Measurements from ENCODE around the gene GASK1A.
A peak's percentile ranks its signal among the peaks of the same experiment; 100 is the strongest.

GASK1A gene

DNA sequence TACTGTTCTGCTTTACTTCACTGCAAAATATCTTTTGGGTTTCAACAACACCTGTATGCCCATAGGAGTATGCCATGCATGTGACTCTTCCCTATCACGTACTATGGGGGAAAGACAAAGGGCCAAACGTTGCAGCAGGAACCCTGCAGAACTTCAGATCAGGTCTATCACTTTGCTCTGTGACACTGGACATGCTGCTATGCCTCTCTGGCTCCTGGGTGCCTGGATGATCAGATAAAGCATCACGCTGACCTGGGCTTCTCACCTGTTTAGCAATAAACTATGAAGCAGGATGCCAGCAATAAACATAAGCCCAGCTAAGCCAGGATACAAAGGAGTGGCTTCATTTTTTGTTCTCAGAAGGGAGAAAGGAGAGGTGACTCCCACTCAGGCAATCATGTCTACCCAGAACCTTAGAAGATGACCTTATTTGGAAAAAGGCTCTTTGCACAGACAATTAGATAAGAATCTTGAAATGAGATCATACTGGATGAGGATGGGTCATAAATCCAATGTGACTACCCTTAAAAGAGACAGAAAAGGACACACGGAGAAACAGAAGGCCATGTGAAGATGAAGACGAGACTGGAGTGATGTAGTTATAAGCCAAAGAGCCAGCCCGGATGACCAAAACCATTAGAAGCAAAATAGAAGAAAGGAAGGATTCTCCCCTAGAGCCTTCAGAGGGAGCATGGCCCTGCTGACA lies 107.5 kb downstream of the GASK1A start:
- no peak for DNase-seq (ENCODE audit: low read depth in 2 of 2, low spot score in 1 of 2)

DNA sequence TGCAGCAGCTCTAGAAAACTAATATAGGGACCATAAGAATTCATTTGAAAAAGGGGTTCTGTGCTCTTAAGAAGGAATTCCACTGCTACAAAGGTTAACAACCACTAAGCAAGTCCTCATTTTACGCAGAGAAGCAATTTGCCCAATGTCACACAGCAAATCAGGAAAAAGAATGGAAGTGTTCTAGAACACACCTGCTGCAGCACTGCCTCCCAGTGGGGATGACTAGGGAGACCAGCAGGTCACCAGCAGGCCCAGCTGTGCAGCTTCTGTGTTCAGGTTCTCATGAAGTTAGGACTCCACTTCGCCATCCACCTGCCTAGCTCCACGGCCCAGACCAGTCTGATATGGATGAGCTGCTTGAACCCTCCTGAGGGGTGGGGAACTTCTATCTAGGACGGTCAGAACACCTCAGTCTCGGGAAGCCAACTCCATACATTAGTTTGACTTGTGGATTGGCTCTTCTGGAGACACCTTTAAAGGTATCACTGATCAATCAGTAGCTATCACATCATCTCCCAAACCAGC lies 108.2 kb downstream of the GASK1A start:
- DNase-seq (ENCODE audit: low read depth in 2 of 2, low spot score in 1 of 2): no peak

DNA sequence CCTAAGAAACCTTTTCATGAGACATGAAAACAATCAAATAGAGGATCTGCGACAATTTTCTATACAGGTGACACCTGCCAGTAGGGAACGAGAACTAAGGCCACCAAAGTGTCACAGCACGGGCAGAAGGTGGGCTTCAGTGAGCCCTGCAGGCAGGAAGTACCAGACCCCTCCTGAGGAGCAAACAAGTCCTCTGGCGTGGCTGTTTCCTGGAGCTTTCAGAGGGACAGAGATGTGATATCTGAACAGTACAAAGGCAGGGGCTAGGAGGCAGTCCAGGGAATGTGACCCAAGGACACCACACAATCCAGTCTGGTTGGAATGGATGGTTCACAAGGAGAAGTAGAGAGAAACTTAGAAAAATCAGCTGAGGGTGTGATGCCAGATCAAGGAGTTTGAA lies 110.0 kb downstream of the GASK1A start:
- no peak for DNase-seq (ENCODE audit: low read depth in 2 of 2, low spot score in 1 of 2)

DNA sequence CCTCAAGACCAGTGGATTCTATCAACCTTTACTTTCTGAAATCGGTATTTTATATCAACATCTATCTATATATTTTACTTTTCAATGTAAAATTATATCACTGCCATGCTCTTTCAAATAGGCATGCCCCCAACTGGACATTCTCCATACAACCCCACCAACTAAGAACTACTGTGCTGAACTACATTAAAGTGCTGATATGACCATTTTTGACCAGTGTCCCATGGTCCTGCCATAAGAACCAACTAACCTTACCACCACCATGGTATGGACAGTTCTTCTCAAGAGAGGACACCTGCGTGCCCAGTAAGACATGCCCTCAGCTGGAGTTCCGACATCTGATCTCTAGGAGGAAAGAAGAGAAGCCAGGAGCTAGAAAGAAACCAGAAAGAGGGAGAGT lies 111.1 kb downstream of the GASK1A start:
- DNase-seq (ENCODE audit: low read depth in 2 of 2, low spot score in 1 of 2): no peak

DNA sequence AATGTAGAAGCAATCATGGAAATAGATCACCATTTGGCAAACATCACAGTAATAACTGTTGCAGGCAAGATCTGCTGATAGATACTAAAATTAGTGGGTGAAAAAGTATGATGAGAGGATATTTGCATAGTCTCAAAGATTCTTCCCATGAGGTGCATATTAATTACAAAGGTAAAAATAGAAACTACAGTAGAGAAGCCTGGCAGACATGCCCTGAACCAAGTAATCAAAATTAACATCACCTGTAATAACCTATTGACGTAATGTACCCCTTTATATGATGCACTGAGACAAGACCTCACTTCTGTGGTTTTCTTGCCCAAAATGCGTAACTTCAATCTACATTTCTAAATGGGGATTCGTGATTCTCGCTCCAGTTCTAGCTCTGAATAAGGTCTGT lies 112.4 kb downstream of the GASK1A start:
- DNase-seq (ENCODE audit: low read depth in 2 of 2, low spot score in 1 of 2): no peak

DNA sequence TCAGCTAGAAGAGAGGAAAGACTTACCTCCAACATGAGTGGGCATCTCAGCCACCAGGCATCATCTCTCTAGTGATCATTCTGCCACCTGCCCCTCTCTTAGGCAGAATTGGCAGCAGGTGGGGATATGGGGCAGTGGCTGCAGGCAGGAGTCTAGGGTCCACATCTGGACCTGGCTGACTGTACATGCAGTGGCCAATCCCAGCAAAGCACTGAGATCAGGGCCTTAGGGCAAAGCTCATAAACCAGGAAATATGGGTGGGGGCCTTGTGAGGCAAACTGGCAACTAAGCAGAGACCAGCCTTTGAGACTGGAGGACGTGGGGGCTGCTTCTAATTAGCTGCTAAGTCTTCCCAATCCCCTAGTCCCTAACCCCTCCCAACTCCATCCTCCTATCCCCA lies 113.9 kb downstream of the GASK1A start:
- DNase-seq (ENCODE audit: low read depth in 2 of 2, low spot score in 1 of 2): no peak

DNA sequence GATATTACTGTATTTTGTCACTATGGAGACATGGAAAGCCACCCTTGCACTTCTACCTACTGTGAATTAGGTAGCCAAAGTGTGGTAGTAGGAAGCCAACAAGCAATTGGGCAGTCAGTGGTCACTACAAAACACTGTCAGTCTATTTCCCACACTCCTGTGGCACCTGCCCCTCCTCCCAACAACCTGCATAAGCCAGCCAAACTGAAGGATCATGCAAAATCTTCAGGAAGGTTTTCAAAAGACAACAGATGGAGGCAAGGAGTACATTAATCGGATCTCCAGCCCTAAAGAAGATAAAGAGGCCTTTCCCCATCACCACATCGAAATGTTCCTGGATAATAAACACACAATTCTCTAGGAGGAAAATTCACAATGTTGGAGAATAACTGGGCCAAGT lies 114.9 kb downstream of the GASK1A start:
- no peak for DNase-seq (ENCODE audit: low read depth in 2 of 2, low spot score in 1 of 2)

DNA sequence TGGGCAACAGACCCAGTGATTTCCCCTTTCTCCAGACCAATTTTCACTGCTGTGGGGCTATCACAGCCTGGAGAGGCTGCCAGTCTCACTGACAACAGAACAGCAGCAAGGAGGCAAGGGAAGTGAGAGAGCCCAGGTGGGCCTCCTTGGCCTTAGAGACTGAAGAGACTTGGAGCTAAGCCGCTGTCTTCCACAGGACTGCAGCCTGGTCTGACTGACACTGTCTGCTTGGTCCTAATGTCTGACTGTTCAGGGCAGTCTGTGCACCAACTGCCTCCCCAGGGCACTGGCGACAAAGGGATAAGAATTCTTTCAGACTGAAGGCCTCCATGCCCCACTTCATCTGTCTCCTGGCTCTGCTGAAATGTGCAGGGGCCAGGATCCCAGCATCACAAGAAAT lies 115.3 kb downstream of the GASK1A start:
- no peak for DNase-seq (ENCODE audit: low read depth in 2 of 2, low spot score in 1 of 2)

DNA sequence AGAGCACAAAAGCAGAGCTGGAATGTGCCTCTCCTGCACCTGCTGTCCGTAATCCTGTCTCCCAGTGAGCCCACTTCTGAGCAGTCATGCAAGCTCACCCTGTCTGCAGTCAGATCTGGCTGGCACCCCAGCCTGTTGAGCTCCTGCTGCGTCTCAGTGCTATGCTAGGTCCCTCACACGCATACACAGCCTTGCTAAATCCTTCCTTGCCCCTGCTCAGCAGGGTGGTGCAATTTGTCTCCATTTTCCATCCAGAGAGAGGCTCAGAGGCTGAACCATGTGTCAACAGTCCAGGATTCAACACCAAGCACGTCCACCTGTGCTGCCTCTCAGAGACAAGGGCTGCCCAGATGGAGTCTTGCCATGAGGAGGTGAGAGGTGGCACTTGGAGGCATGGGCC lies 115.7 kb downstream of the GASK1A start:
- no peak for DNase-seq (ENCODE audit: low read depth in 2 of 2, low spot score in 1 of 2)

DNA sequence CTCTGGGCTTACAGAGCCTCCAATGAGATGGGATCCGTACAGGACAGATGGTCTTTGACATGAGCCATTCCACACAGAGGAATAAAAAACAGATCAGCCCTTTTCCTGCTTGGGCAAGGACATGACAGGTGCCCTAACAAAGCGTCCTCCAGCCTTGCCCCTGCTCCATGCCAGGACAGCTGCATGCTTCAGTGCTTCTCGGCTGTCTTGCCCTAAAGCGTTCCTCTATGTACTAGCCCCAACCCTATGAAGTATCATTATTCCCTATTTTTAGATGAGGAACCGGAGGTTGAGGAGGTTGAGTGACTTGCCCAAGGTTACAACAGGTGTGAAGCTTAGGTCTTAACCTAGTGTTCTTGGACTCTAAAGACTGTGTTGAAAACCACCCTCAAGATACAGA lies 116.3 kb downstream of the GASK1A start:
- no peak for DNase-seq (ENCODE audit: low read depth in 2 of 2, low spot score in 1 of 2)

DNA sequence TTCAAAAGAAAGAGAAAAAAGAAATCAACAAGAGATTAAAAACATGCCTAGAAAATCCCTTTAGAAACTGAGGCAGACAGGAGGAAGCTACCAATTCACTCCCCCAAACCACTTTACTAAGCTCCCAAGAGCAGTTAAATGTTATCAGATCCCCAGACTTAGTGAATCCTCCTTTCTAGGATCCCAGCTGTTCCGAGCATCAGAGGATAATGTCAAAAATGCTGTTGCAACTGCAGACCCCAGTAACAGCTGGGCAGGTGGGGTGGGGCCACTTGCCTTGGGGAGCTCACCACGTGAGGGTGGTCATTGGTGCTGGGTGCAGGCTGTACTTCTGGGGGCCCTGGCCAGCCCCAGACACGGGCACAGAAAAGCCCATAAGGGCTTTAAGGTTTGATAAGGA lies 117.7 kb downstream of the GASK1A start:
- no peak for DNase-seq (ENCODE audit: low read depth in 2 of 2, low spot score in 1 of 2)

DNA sequence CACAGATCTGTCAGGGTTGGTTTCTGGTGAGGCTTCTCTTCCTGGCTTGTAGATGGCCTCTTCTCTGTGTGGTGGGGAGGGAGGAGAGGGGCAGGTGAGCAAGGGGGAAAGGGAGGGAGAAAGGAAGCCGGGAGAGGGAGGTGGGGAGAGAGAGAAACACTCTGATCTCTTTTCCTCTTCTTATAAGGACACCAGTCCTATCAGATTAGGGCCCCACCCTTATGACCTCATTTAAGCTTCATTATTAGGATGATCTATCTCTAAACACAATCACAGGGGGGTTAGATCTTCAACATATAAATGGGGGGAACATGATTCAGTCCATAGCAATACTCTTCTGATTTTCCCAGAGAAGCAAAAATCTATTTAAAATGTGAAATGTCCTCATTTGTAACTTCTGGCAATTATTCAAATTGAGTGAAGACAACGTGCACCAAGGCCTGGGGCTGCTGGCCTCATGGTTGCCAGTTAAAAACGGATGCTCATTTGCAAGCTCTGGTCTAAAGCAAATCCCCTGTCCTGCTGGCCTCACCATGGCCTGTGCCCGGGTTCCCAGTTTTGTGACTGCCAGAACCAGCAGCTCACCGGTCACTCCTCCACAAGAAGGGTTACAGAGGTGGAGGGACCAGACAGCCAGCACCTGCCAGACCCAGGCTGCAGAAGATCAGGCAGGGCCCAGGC lies 118.4 kb downstream of the GASK1A start:
- DNase-seq (ENCODE audit: low read depth in 2 of 2, low spot score in 1 of 2): no peak

DNA sequence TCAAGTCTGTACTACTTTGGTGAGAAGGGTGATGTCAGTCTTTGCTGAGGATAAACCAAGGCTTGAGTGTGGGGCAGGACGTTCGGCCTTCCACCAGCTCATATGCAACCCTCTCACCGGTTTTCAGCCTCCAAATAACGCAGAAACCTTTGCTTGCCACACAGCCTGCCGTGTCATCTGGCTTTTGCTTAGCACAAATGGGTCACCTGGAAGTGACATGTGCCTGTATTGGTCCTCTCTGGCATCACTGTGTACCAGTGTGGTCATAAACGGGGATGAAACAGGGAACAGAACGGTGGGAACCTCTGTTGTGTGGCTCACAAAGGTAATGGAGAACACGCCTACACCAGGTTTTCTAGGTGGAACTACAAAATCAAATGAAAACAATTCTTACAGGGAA lies 119.7 kb downstream of the GASK1A start:
- DNase-seq (ENCODE audit: low read depth in 2 of 2, low spot score in 1 of 2): no peak

DNA sequence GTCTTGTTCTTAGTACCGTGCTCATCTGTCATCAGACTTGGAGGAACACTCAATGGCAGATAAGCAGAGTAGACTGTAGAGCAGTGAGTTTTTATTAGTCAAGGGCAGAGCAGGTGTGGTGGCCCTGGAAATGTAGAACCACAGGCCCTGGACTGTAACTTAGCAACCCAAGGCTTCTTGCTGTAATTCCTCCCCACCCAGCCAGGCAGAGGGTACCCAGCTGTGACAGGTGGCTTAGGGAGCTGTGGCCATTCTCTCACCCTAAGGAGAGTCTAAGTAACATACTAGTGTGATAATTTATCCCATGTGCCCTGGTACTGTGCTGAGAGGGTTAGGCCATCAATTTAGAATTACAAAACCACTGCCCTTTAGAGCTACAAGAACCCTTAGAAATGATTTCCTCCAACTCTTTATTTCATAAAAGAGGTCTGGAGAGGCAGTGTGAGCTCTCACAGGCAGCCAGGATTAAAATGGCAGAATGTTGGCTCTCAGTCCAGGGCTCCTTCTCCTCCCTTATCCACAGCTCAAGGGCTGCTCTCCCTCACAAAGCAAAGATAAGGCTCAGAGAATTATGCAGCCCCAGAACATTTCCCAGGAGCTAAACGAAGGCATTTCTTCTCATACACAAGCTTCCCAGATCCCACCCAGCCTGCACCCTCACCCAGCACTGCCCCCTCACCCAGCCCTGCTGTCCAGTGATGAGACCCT lies 123.8 kb downstream of the GASK1A start:
- no peak for DNase-seq (ENCODE audit: low read depth in 2 of 2, low spot score in 1 of 2)

DNA sequence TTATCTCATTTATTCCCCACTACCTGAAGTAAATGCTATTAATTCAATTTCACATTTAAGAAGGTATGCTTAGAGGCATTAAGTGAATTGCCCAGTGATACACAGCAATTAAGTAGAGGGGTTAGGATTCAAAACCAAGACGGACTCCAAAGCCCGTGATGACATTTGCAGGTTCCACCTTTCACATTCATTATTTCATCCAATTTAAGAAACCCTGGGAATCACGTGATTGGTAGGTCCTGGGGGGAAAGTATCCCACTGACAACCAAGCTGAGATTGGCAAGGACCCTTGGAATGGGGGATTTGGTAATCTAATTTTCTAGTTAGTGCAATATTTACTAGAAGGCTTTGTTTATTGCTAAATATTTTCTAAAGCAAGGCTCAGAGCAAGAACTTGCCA lies 124.9 kb downstream of the GASK1A start:
- no peak for DNase-seq (ENCODE audit: low read depth in 2 of 2, low spot score in 1 of 2)

DNA sequence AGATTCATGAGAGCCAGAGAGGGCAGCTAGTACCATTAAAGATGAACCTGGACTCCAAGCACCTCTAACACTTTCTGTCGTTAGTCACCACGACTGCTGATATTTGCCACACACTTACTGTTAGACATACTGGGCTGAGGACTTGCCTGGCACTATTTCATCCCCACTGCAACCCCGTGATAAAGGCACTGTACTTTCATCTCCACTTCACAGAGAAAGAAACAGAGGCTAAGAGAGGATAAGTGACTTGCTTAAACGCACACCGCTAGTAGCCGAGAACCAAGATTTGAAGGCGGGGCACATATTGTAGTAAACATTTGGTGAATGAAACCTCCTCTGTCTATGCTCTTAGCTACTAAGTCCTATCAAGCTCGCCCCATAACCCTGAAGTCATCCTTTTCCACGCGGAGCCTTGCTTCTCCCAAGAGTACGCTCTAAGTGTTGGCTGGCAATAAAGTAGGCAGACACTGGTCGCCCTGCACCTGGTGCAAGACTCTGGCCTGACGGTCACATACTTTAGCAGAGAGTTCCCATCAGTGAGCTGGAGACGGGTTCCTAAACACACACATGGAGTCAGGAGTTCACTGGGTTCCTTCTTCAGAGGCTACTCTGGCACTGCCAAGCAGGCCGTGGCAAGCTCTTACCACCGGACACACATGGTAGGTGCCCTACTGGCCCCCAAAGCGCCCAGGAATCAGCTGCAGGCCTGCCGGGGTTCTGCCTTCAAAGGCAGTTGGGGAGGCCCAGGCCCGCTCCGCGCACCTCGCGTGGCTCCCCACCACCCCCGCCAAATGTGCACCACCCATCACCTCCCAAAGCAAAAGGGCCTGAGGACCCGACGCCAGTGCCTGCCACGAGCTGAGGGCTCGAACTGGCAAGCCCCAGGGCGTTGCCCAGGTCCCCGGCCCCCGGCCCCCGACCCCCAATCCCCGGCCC lies 125.8 kb downstream of the GASK1A start:
- peak in 1 of 2 donors; percentile 5 for DNase-seq (ENCODE audit: low read depth in 2 of 2, low spot score in 1 of 2)

DNA sequence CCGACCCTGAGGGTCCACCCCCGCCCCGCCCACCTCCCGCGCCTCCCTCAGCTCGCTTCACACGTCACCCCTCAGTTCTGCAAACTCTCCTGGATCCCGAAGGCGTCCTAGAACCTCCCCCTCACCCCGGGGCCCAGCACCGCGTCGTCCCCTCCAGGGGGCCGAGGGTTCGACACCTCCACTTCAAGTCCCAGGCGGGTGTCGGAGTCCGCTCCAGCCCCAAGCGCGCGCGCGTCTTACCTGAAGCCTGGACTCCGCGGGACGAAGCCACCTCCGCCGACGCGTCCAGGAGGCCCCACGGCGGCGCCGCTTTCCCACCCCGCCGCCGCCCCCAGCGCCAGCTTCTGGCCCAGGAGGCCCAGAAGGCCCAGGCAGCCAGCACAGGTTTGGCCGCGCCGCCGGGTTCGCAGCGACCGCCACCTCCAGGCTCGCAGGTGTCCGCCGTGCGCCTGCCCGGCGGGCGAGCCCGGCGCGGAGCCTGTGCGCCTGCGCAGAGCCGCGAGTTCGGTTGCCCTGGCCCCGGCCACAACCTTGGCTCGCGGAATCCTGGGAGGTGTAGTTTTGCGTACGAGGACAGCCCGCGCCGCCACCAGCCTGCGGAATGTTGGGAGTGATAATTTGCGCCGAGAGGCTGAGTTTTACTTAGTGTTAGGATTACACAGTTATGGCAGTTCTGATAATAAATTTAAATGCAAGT lies 126.6 kb downstream of the GASK1A start, which contains the start of gene POMGNT2:
POMGNT2 (minus strand) TSS at position 484 of the 697 bp plus-strand sequence. CDS start 24,648 bp downstream, outside the sequence.
- DNase-seq (ENCODE audit: low read depth in 2 of 2, low spot score in 1 of 2): peak; percentile 68 to 70

DNA sequence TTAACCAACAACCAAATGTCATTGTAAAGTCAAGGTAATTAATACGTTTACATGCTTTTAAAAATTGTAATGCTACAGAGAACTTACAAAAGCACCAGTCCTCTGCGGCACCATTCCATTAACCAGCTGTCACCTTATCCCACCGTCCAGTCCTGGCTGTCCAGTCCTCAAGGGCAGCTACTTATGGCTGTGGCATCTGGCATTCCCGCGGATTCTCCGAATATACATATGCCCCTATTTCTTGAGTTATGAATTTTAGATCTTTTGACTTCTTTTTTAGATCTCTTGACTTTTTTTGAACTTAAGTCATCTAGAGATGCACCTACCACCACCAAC lies 127.2 kb downstream of the GASK1A start:
- DNase-seq (ENCODE audit: low read depth in 2 of 2, low spot score in 1 of 2): no peak

Measured in stimulated activated CD8-positive, alpha-beta memory T cell treated with anti-CD3 and anti-CD28 coated beads, Interleukin-4, amount 100 ng/mL, for 4 hours (primary cell).